GM18511 (cell line): ENCODE data around the gene DUSP1.

ENCODE experiments used
- ATAC-seq: cut with Tn5 transposase; IDR thresholded peaks from one replicate; pipeline ENCODE4 v1.9.1; 2021; ENCODE audit warnings: mild to moderate bottlenecking, moderate library complexity; ENCODE audit not compliant: unreplicated experiment

Gene DUSP1

GRCh38 chr5:172727551-172727950 lies 43.4 kb downstream of the DUSP1 start:
- ATAC-seq: no peak

- ATAC-seq: no peak
Observed at GRCh38 chr5:172726966-172727365, 44.0 kb downstream of the DUSP1 start.

- no peak for ATAC-seq
Observed at GRCh38 chr5:172725785-172726184, 45.2 kb downstream of the DUSP1 start.

- no peak for ATAC-seq
Observed at GRCh38 chr5:172725273-172725672, 45.7 kb downstream of the DUSP1 start.

GRCh38 chr5:172724242-172725183 lies 46.5 kb downstream of the DUSP1 start:
- ATAC-seq: no peak

- no peak for ATAC-seq
Observed at GRCh38 chr5:172723508-172723907, 47.5 kb downstream of the DUSP1 start.

GRCh38 chr5:172722327-172722815 lies 48.6 kb downstream of the DUSP1 start:
- no peak for ATAC-seq

GRCh38 chr5:172721455-172722326 lies 49.3 kb downstream of the DUSP1 start:
- ATAC-seq: no peak

- ATAC-seq: no peak
Observed at GRCh38 chr5:172720655-172721054, 50.3 kb downstream of the DUSP1 start.

- no peak for ATAC-seq
Observed at GRCh38 chr5:172719211-172719610, 51.8 kb downstream of the DUSP1 start.

GRCh38 chr5:172718527-172719114 lies 52.4 kb downstream of the DUSP1 start:
- ATAC-seq: no peak
